SU-DHL-6 (cell line): ENCODE data around the gene TERC.

Source experiments
- H2AFZ ChIP-seq: fragments of 200-600 bp; sonication (generic); 2 replicates; pipeline ENCODE4 v1.6.1; 2014; ENCODE audit warnings: low read depth, mild to moderate bottlenecking, moderate library complexity, mixed read lengths, antibody characterized with exemption, low read length; ENCODE audit not compliant: severe bottlenecking
- H3F3A ChIP-seq: fragments of 200-600 bp; shearing (Covaris generic); 2 replicates; pipeline ENCODE4 v1.6.0; 2016; ENCODE audit warnings: antibody characterized with exemption, mild to moderate bottlenecking; ENCODE audit not compliant: insufficient read depth
- H3K27ac ChIP-seq: fragments of 200-600 bp; sonication (generic); 2 replicates; pipeline ENCODE4 v1.5.1; 2016; ENCODE audit warnings: low read depth, mild to moderate bottlenecking, low read length, moderate library complexity, mixed read lengths
- H3K27me3 ChIP-seq: fragments of 200-600 bp; sonication (generic), shearing (Covaris generic); 2 replicates; pipeline ENCODE4 v1.6.0; 2014; ENCODE audit warnings: mild to moderate bottlenecking, low read length
- H3K36me3 ChIP-seq: fragments of 200-600 bp; sonication (generic); 2 replicates; pipeline ENCODE4 v1.6.1; 2014; ENCODE audit warnings: mild to moderate bottlenecking, low read length, mixed read lengths
- H3K4me2 ChIP-seq: fragments of 300-600, 200-600 bp; shearing (Covaris generic), sonication (generic); 2 replicates; pipeline ENCODE4 v1.6.0; 2014; ENCODE audit warnings: low read length, low read depth, mild to moderate bottlenecking; ENCODE audit not compliant: poor library complexity, severe bottlenecking
- H3K4me3 ChIP-seq: fragments of 200-600 bp; sonication (generic); 2 replicates; pipeline ENCODE4 v1.5.1; 2014; ENCODE audit warnings: antibody characterized with exemption, low read length, mild to moderate bottlenecking, mixed read lengths; ENCODE audit not compliant: insufficient read depth, poor library complexity, severe bottlenecking
- H3K79me2 ChIP-seq: fragments of 200-600 bp; sonication (generic); 2 replicates; pipeline ENCODE4 v1.6.1; 2014; ENCODE audit warnings: mild to moderate bottlenecking, low read length, moderate library complexity; ENCODE audit not compliant: insufficient read depth
- H3K9ac ChIP-seq: fragments of 200-600 bp; sonication (generic); 2 replicates; pipeline ENCODE4 v1.7.0; 2014; ENCODE audit warnings: mild to moderate bottlenecking, low read length
- H3K9me2 ChIP-seq: fragments of 200-600 bp; sonication (generic); replicated peaks from 2 replicates; pipeline ENCODE4 v1.6.1; 2014; ENCODE audit warnings: low read length; ENCODE audit not compliant: insufficient read depth
- H3K9me3 ChIP-seq: fragments of 200-600 bp; sonication (generic); 2 replicates; pipeline ENCODE4 v1.6.1; 2014; ENCODE audit warnings: low read length, mixed read lengths; ENCODE audit not compliant: insufficient read depth
- H4K20me1 ChIP-seq: fragments of 200-600 bp; sonication (generic); 2 replicates; pipeline ENCODE4 v1.6.1; 2014; ENCODE audit warnings: low read depth, mild to moderate bottlenecking, antibody characterized with exemption, low read length, moderate library complexity, mixed read lengths
- CTCF ChIP-seq: fragments of 200-600 bp; sonication (generic); IDR thresholded peaks from one replicate; pipeline ENCODE4 v1.5.1; 2017; ENCODE audit warnings: antibody characterized with exemption, mild to moderate bottlenecking, low read length, moderate library complexity; ENCODE audit not compliant: insufficient read depth, poor library complexity, severe bottlenecking
- EZH2phosphoT487 ChIP-seq: fragments of 200-600 bp; sonication (generic), shearing (Covaris generic); conservative IDR thresholded peaks from 2 replicates; pipeline ENCODE4 v1.6.1; 2018; ENCODE audit warnings: mild to moderate bottlenecking, antibody characterized with exemption, low read length, moderate library complexity, mixed read lengths

Gene TERC

GRCh38 chr3:169764882-169765612 lies at the start of gene TERC:
Gene TERC, minus strand, starts transcription at chr3:169765060.
- peaks cover 40% of the 10 kb centered on the region for H3F3A ChIP-seq
- H3K4me2 ChIP-seq, result peak within 1 kb of the TSS; percentile 79
- H3K36me3 ChIP-seq, result no peaks in the 10 kb centered on the region
- H3K4me3 ChIP-seq, result peak within 1 kb of the TSS; percentile 64
- no peaks in the 10 kb centered on the region for H4K20me1 ChIP-seq
- no peaks in the 10 kb centered on the region for H3K9me2 ChIP-seq
- H3K9me3 ChIP-seq, result no peaks in the 10 kb centered on the region
- peak within 1 kb of the TSS; percentile 67 for H3K9ac ChIP-seq
- TF ChIP-seq CTCF, result no peak
- no peak for TF ChIP-seq EZH2phosphoT487
- peak within 1 kb of the TSS; percentile 56 for H2AFZ ChIP-seq
- H3K79me2 ChIP-seq, result no peaks in the 10 kb centered on the region
- peak within 1 kb of the TSS; percentile 67 for H3K27ac ChIP-seq
- no peaks in the 10 kb centered on the region for H3K27me3 ChIP-seq

GRCh38 chr3:169813757-169814517 lies 49.1 kb upstream of the TERC start:
- Histone ChIP-seq H3K9me2 (no peaks in the 10 kb centered on the region), H3F3A (0 out of 2 replicates have a peak, but pooled peaks cover 9% of the 10 kb centered on the region), H3K27me3 (no peaks in the 10 kb centered on the region), H3K9ac (peak overlapping the region; percentile 39; the same call in 1 of the 2 replicates), H3K36me3 (no peaks in the 10 kb centered on the region), H3K79me2 (no peaks in the 10 kb centered on the region), H3K9me3 (no peaks in the 10 kb centered on the region), H3K27ac (no peak overlapping the region), H3K4me3 (peak overlapping the region; percentile 37), H3K4me2 (peak overlapping the region; percentile 62), H4K20me1 (no peaks in the 10 kb centered on the region), H2AFZ (peak overlapping the region; percentile 78)
- peak; percentile 75 for TF ChIP-seq CTCF
- TF ChIP-seq EZH2phosphoT487, result no peak

GRCh38 chr3:169813278-169813677 lies 48.4 kb upstream of the TERC start:
- Histone ChIP-seq H3K27me3 (no peaks in the 10 kb centered on the region), H3K79me2 (no peaks in the 10 kb centered on the region), H4K20me1 (no peaks in the 10 kb centered on the region), H3K4me2 (peak overlapping the region; percentile 62), H2AFZ (peak overlapping the region; percentile 78), H3K9me2 (no peaks in the 10 kb centered on the region), H3K9ac (peak overlapping the region; percentile 39), H3F3A (peaks cover 9% of the 10 kb centered on the region; the same call in 1 of the 2 replicates), H3K27ac (no peak overlapping the region), H3K36me3 (no peaks in the 10 kb centered on the region), H3K4me3 (peak overlapping the region; percentile 36), H3K9me3 (no peaks in the 10 kb centered on the region)
- no peak for TF ChIP-seq EZH2phosphoT487
- TF ChIP-seq CTCF, result no peak
